Sciatic nerve (tissue), 2 donors: ENCODE measurements around the gene EFHB. TPM values are rescaled to one million over a fixed set of nuclear protein-coding genes. Genes with fewer than 3 reads are reported as not detected.
"Not testable (repeated sequence)": the region's sequence is repeated elsewhere in the genome, so short reads cannot be mapped to it uniquely, and the experiment has no call there.

Experiments
- ATAC-seq: fragments of 200-7000 bp; cut with Tn5 transposase; one replicate; pipeline ENCODE4 v1.9.1; 2020; ENCODE audit warnings: mild to moderate bottlenecking, moderate library complexity
- DNase-seq: peaks from one replicate; pipeline ENCODE4 v3.0.0-alpha.2; 2020; ENCODE audit warnings: low spot score
- intact Hi-C: fragments of 100-400 bp; cut with DNase I; formaldehyde crosslinking; loops from one replicate; pipeline ENCODE4 v1.14.2; 2022
- total RNA-seq: library from RNA; stranded (reverse); fragmentation: NEBNext Ultra II Directional; extraction: Animal tissue kit (Norgen Biotek cat#: 25700); gene quantifications from one replicate; pipeline ENCODE4 v1.2.1, GENCODE V29; 2021
- donor health status: DM: no; HTN: no; CAD: no.
- donor health status: DM: no; HTN: no; CAD: no.

Gene EFHB
- total RNA-seq, 1 donor from 2014 or later, result 8.4 TPM

GRCh38 chr3:19881852-19882251 lies 52.2 kb downstream of the EFHB start:
- DNase-seq (no peak), ATAC-seq (no peak)
- intact Hi-C loops, result no loop called here

DNA sequence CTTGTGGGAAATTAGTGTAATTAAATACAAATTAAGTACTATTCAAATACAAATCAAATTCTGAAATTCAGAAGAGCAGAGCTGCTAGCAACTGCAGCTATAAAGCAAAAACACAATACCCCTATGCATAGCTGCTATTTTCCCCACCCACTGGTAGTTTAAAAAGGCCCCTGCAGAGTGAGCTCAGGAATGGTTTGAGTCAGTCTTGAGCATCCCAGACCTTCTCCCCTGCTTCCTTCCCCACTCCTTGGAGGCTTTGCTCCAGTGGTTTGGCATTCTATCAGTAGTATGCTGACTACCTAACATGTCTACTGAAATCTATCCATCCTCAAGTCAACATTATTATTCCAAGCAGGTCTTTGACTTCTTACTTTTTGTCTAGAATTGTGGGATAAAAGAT lies 53.0 kb downstream of the EFHB start:
- intact Hi-C loops, result no loop called here
- ATAC-seq (no peak), DNase-seq (no peak)

GRCh38 chr3:19877656-19878055 lies 56.4 kb downstream of the EFHB start:
- DNase-seq (no peak), ATAC-seq (no peak)
- intact Hi-C loops, result no loop called here

DNA sequence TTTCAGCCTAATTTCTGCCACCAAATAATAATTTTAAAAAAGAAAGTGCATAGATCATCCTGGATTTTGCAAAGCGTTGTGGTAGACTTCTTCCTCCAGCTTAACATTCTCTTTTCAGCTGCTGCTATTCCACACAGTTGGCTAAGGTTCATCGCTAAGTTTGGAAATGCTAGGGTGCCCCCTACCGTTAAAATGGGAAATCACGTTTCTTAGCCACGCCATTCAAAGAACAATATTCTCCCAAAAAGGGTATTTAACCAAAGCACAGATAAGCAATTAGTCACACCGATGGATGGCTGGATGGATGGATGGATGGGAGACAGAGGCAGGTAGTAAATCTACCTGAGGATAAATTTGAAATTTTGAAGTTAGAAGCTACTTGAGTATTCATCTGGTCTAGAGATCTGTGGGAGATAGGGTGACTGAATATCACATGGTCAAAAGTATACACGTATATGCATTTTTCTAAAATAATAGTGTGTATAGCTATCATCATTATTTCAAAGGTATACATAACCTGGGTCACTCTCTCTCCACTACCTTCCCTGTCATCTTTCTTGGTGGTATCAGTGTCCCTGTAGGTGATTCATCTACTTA lies 67.2 kb downstream of the EFHB start:
- ATAC-seq, result peak; percentile 70
- intact Hi-C loops, result no loop called here
- no peak for DNase-seq

- DNase-seq, intact Hi-C loops, ATAC-seq: not testable (repeated sequence)
Observed at GRCh38 chr3:19855318-19855717, 78.7 kb downstream of the EFHB start.

DNA sequence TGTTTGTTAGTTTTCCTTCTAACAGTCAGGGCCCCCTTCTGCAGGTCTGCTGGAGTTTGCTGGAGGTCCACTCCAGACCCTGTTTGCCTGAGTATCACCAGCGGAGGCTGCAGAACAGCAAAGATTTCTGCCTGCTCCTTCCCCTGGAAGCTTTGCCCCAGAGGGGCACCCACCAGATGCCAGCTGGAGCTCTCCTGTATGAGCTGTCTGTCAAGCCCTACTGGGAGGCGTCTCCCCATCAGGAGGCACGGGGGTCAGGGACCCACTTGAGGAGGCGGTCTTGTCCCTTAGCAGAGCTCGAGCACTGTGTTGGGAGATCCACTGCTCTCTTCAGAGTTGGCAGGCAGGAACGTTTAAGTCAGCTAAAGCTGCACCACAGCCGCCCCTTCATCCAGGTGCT lies 87.4 kb downstream of the EFHB start:
- intact Hi-C loops, DNase-seq, ATAC-seq: not testable (repeated sequence)

Other genes starting within 250 kb of the EFHB start
- 66.9 TPM for gene RAB5A, start 12.9 kb upstream of the EFHB start, total RNA-seq
- not detected for gene PP2D1, start 78.0 kb upstream of the EFHB start, total RNA-seq
- gene KAT2B, start 106.2 kb upstream of the EFHB start, total RNA-seq, result 69.9 TPM